Skin of body (tissue), 2 donors: ENCODE data around the gene RNF167. TPM values are rescaled to one million over a fixed set of nuclear protein-coding genes. Genes with fewer than 3 reads are reported as not detected.

Source experiments
- DNase-seq: peaks from one replicate; lab custom pipeline; 2025; lab: John Stamatoyannopoulos, UW
- total RNA-seq: library from RNA; depleted of rRNA; stranded (reverse); fragments of >200 nt; gene quantifications from one replicate; pipeline ENCODE4 v1.2.3, GENCODE V29; 2014

The RNF167 gene
- total RNA-seq, 1 donor from 2014 or later, result 20.6 TPM

- DNase-seq, result no peak
Measured at GRCh38 chr17:4953451-4953961, 13.4 kb downstream of the RNF167 start.

GRCh38 chr17:4955091-4955490, 15.0 kb downstream of the RNF167 start:
- no peak for DNase-seq

GRCh38 chr17:4956493-4957061, 16.5 kb downstream of the RNF167 start:
- no peak for DNase-seq

GRCh38 chr17:4958102-4958501, 18.0 kb downstream of the RNF167 start:
- DNase-seq, result no peak

- DNase-seq, result no peak
Measured at GRCh38 chr17:4959261-4959965, 19.3 kb downstream of the RNF167 start.

GRCh38 chr17:4960279-4960922, 20.3 kb downstream of the RNF167 start:
- no peak for DNase-seq

- no peak for DNase-seq
Measured at GRCh38 chr17:4965311-4965986, 25.4 kb downstream of the RNF167 start.

- peak; percentile 100 for DNase-seq
Measured at GRCh38 chr17:4966844-4967538, 26.9 kb downstream of the RNF167 start.

- peak; percentile 99 for DNase-seq
Measured at GRCh38 chr17:4967539-4968485, 27.7 kb downstream of the RNF167 start, which contains the start of gene SPAG7. Gene SPAG7, minus strand, starts transcription at chr17:4967817. Its CDS starts 13 bp downstream, at chr17:4967804.

- no peak for DNase-seq
Measured at GRCh38 chr17:4968486-4969046, 28.5 kb downstream of the RNF167 start.

GRCh38 chr17:4969047-4969550, 29.0 kb downstream of the RNF167 start:
- DNase-seq, result no peak

GRCh38 chr17:4969551-4970173, 29.6 kb downstream of the RNF167 start:
- no peak for DNase-seq

- no peak for DNase-seq
Measured at GRCh38 chr17:4970273-4970672, 30.2 kb downstream of the RNF167 start.

- no peak for DNase-seq
Measured at GRCh38 chr17:4971826-4972225, 31.8 kb downstream of the RNF167 start.

GRCh38 chr17:4972322-4972721, 32.3 kb downstream of the RNF167 start:
- DNase-seq, result no peak

- no peak for DNase-seq
Measured at GRCh38 chr17:4972752-4973151, 32.7 kb downstream of the RNF167 start.

GRCh38 chr17:4973256-4974114, 33.4 kb downstream of the RNF167 start:
- no peak for DNase-seq

GRCh38 chr17:4974115-4974670, 34.1 kb downstream of the RNF167 start:
- DNase-seq, result no peak
